HG02763 (cell line): Measurements from ENCODE around the gene LASP1.

ENCODE experiments used
- ATAC-seq: cut with Tn5 transposase; IDR thresholded peaks from one replicate; pipeline ENCODE4 v1.9.1; 2021; ENCODE audit warnings: mild to moderate bottlenecking, moderate library complexity; ENCODE audit not compliant: unreplicated experiment

Gene LASP1

DNA sequence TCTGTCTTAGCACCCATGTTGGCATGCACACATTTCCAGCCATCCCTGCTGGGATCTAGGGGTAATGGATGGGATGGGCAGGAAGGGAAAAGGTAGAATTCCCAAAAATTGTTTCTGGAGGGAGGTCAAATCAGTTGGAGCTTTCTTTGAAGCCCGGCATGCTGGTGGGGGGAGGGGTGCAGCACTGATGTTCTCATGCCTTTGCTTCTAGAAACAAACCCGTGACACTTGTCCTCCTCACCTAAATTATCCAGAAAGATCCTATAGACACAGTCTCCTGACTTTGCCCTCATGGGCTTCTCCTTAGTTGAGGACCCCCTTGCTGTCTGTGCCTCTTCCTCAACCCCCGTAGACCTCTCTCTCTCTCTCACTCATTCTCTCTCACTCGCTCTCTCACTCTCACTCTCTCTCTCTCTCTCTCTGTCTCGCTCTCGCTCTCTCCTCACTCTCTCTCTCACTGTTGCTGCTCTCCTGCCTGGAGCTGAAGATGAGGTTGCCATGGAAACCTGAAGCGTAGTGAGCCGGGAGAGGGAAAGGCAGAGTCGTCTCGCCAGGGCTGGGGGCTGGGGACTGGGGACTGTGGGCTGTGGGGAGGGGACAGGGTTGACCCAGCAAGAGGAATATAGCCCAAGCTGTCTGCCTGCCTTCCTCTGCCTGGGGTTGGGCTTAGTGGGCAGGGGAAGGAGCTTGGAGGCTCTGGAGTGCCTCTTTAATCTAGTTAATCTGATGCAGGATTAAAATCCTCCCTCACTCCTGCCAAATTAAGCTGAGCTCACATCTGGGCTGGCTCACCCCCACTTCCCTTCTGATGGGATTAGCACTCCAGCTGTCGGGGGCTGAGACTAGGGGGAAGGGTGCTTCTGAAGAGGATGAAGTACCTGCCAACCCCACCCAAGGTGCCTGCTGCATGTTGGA is 16.1 kb downstream of the LASP1 start:
- ATAC-seq, result no peak

GRCh38 chr17:38886643-38887010 is 16.8 kb downstream of the LASP1 start:
- ATAC-seq, result no peak

- ATAC-seq, result no peak
Observed at GRCh38 chr17:38888842-38889241, 19.0 kb downstream of the LASP1 start.

DNA sequence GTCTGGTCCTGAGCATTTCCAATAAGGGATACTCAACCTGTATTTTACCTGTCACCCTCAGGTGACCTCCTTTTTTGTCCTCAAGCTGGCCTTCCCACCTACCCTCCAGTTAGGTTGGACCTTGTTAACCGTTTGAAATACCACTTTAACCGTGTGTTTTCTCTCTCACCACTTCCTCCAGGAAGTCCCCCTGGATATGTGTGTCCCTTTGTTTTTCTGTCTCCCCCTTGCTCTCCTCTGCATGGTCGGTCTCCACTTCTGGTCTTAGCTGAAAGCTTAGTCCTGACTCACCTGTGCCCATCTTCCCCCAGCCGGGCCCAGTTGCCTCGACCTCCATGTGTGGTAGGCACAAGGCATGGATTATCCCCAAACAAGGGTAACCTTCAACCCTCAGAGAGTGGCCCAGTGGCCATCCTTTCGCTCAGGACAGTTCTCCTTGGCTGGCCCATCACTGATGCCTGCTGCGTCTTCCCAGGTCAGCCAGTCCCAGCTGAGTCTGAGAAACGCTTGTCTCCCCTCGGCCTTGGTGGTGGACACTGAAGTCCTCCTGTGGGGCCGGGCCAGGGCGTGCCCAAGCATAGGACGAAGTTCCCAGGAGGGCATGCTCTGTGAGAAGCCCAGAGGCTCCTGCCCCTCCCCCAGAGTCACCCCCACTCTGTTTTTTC is 20.0 kb downstream of the LASP1 start:
- ATAC-seq, result no peak

DNA sequence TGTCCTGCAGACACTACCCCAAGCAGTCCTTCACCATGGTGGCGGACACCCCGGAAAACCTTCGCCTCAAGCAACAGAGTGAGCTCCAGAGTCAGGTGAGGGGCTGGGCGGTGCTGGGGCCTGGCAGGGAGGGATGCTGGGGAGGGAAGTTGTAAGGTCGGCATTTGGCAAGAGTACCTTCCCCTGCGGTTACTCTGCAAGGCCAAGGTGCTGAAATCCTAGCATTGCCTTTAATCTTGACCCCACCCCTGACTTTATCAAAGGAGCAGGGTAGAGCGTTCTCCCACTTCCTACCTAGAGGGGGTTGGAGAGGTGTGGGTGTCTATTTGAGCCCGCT is 20.5 kb downstream of the LASP1 start:
- no peak for ATAC-seq

- no peak for ATAC-seq
Observed at GRCh38 chr17:38891441-38891840, 21.6 kb downstream of the LASP1 start.

DNA sequence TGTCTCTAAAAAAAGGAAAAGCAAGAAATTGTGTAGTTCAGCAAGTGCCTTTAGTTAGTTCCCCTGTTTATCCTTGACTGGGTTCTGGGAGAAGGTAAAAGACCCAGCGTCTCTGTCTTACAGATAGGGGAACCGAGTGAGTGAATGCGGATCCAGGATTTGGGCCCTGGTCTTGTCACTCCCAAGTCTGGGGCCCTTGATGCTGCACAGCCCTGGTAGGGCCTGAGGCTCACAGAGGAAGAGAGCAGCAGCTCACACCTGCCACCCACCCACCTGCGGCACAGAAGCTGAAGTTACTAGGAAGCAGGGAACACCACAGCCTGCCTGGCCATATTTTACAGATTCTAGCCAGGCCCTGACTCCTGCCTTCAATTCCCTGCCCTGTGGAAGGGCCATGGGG is 22.2 kb downstream of the LASP1 start:
- no peak for ATAC-seq

GRCh38 chr17:38892620-38893019 is 22.8 kb downstream of the LASP1 start:
- no peak for ATAC-seq

GRCh38 chr17:38893113-38893512 is 23.3 kb downstream of the LASP1 start:
- no peak for ATAC-seq

DNA sequence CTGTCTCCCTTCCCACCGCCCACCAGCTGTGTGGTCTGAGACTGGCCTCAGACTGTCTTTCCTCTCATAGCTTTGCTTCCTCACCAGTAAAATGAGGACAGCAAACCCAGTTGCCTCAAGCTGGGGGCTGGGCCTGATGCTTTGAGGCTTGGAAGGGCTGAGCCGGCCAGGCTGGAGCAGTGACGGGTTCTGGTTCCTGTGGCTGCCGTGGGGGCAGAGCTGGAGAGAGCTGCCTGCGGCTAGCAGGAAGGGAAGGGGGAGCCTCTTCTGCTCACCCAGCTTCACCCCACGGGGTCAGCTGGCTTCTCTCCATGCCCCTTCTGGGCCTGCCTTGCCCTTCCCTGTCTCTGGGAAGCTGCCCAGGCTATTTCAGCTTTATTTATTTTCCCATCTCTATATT is 23.7 kb downstream of the LASP1 start:
- ATAC-seq, result no peak

DNA sequence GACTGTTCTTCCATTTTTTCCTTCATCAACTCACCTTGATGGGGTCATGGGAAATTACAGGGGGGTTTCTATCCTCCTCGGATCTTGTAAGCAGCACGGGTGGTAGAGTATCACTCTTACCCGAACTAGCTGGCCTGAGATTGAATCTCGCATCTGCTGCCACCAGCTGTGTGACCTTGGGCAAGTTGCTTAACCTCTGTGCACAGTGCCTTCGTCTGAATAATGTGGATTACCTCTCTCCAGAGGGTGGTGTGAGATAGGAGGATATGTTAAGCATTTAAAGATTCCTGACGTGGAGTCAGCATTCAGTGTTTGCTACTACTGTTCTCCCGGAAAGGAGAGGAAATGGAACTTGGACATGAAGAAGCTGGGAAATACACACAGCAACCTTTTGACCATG is 24.4 kb downstream of the LASP1 start:
- ATAC-seq, result no peak

GRCh38 chr17:38896346-38896954 is 26.6 kb downstream of the LASP1 start:
- no peak for ATAC-seq

DNA sequence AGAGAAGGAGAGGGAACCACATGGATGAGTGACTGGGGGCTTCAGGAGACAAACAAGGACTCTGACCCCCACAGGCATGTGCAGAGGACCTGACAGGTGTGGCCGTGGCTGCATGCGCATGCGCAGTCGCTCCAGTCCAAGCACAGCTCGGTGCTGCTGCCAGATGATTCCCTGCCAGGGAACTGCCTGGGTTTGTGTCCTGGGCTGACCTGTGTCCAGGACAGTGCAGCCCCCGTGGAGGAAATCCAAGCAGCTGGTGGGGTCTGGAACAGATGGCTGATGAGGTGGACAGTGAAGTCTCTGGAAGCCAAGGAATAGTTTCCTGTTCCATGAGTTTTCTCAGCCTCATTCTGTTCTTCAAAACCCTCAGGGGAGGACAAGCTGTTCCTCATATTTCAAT is 27.3 kb downstream of the LASP1 start:
- ATAC-seq, result no peak

GRCh38 chr17:38897671-38898290 is 27.9 kb downstream of the LASP1 start:
- ATAC-seq, result no peak

GRCh38 chr17:38898291-38898679 is 28.4 kb downstream of the LASP1 start:
- peak; percentile 16 for ATAC-seq

GRCh38 chr17:38898812-38899348 is 29.0 kb downstream of the LASP1 start:
- ATAC-seq, result peak; percentile 77

DNA sequence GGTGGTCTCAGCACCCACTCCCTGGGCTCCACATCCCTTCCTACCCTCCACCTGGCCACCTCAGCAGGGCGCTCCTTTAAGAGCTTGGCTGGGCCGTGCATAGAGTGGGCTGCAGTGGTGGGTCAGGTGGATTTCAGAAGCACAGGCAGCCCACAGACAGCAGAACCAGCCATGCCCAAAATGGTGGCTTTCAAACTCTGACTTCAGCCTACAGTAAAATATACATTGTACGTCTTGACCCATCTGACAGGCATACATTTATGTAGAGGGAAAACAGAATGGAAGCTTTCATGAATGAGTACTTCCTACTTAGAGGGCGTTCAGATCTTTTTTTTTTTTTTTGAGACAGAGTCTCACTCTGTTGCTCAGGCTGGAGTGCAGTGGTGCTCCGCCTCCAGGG is 29.6 kb downstream of the LASP1 start:
- peak; percentile 2 for ATAC-seq

DNA sequence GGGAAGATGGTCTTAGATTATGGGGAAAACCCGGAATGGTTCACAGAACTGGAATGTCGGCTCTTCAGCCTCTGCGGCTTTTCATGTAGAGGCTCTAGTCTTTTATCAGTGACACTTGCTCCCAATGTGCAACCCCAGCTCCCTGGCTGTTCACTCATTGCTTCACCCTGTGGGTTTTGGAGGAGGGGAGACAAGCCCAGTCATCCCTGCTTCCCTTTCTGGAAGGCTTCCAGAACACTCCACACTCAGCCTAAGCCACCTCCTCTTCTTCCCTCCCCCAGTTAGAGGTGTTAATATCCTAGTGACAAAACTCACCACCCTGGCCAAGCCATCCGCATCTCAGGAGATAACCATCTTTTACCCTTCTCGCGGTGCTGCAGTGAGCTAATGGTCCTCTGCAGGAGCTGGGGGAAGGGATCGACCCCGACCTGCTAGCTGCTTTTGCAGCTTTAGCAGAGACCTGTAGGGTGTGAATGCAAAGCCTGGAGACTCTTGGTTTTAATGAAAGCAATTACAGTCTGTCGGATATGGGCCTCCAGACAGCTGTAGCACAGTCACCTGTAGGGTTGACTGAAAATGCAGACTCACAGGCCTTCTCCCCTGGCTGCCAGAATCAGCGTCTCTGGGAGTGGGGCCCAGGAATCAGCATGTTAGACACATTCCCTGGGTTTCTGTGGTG is 31.3 kb downstream of the LASP1 start:
- ATAC-seq, result no peak

DNA sequence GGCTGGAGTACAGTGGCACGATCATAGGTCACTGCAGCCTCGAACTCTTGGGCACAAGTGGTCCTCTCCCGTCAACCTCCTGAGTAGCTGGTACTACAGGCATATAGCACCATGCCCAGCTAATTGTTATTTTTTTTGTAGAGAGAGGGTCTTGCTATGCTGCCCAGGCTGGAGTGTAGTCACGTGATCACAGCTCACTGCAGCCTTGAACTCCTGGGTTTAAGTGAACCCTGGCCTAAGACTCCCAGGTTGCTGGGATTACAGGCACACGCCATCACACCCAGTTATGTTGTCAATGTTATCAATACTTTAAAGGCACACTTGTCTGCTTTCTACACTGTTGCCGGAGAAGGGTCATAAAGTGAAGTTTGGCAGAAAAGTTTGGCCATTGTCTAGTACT is 33.5 kb downstream of the LASP1 start:
- no peak for ATAC-seq

- no peak for ATAC-seq
Observed at GRCh38 chr17:38904892-38905291, 35.0 kb downstream of the LASP1 start.

DNA sequence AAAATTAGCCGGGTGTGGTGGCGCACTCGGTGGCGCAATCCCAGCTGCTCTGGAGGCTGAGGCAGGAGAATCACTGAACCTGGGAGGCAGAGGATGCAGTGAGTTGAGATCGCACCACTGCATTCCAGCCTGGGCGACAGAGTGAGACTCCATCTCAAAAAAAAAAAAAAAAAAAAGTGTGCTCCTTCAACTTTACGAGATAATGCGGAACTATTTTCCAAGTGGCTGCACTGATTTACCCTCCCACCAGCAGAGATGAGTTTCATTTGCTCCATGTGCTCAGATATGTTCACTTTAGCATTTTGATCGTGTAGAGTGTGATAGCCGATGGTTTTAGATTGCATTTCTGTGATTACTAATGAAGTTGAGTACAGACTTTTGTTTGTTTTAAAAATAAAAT is 35.5 kb downstream of the LASP1 start:
- no peak for ATAC-seq
